ENCODE results near the gene MAX.

GRCh38 chr14:65107200-65107599 is 4.9 kb upstream of the MAX start:
- TF ChIP-seq ZNF513 (tag by site-specific recombination; IDR thresholded peaks at IDR 0.05) (no peak), CTCF (tag by site-specific recombination; IDR thresholded peaks at IDR 0.05) (no peak), ZNF121 (tag by site-specific recombination; IDR thresholded peaks at IDR 0.05) (no peak)
